Esophagus squamous epithelium (tissue), 4 donors: ENCODE measurements around the gene HLA-A.
"Not testable (repeated sequence)": the region's sequence is repeated elsewhere in the genome, so short reads cannot be mapped to it uniquely, and the experiment has no call there.

ENCODE experiments used
- CTCF ChIP-seq, 6 experiments: fragments of 450-650 bp in 4 of 6; fragments of 200-600 bp in 2 of 6; sonication (generic) in 2 of 6; IDR thresholded peaks; one replicate each; pipeline ENCODE4 v1.5.1; 2016 to 2019; ENCODE audit warnings: antibody characterized with exemption in 6 of 6, mild to moderate bottlenecking in 4 of 6, moderate library complexity in 4 of 6
- POLR2A ChIP-seq, 4 donors: fragments of 450-650 bp; IDR thresholded peaks; one replicate each; pipeline ENCODE4 v1.6.1; 2017; ENCODE audit warnings: antibody characterized with exemption in 4 of 4, mild to moderate bottlenecking in 4 of 4, moderate library complexity in 3 of 4

GRCh38 chr6:29980013-29980412 lies 37.7 kb downstream of the HLA-A start:
- not testable (repeated sequence) for TF ChIP-seq CTCF, POLR2A (IDR thresholded peaks at IDR 0.05)
